HUES48 (cell line): ENCODE data around the gene SLC30A9.

Source experiments
- H3K27ac ChIP-seq: one replicate; pipeline ENCODE4 v1.7.0; 2013; ENCODE audit warnings: low read depth, low read length, inconsistent platforms
- H3K27me3 ChIP-seq: 2 replicates; pipeline ENCODE4 v1.6.1; 2013; ENCODE audit warnings: mild to moderate bottlenecking, low read length; ENCODE audit not compliant: control insufficient read depth, insufficient read depth
- H3K36me3 ChIP-seq: 2 replicates; pipeline ENCODE4 v1.6.1; 2013; ENCODE audit warnings: low read length; ENCODE audit not compliant: control insufficient read depth, insufficient read depth
- H3K4me1 ChIP-seq: 2 replicates; pipeline ENCODE4 v1.6.1; 2013; ENCODE audit warnings: mild to moderate bottlenecking, low read length; ENCODE audit not compliant: control insufficient read depth, insufficient read depth
- H3K4me3 ChIP-seq: 2 replicates; pipeline ENCODE4 v1.5.1; 2013; ENCODE audit warnings: mild to moderate bottlenecking, low read depth, low read length
- H3K9ac ChIP-seq: 2 replicates; pipeline ENCODE4 v1.6.1; 2013; ENCODE audit warnings: mild to moderate bottlenecking, low read depth, low read length, moderate library complexity
- H3K9me3 ChIP-seq: 2 replicates; pipeline ENCODE4 v1.6.1; 2013; ENCODE audit warnings: low read length; ENCODE audit not compliant: control insufficient read depth, insufficient read depth

Gene SLC30A9

DNA sequence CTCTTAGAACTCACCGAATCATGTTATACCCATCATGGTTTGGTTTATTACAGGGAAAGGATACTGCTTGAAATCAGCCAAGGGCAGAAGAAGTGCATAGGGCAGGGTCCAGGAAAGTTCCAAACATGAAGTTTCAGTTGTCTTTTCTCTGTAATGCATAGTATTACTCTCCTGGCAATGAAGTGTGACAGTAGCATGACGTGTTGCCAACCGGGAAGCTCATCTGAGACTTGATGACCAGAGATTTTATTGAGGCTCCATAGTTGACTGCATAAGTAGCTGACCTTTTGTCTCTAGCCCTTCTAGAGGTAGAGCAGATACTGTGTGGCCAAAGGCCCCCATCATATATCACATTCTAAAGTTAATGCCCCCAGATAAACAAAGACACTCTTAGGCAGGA, 90.0 kb downstream of the SLC30A9 start:
- no peak overlapping the region for H3K27ac ChIP-seq
- H3K36me3 ChIP-seq = peaks cover 22% of the 10 kb centered on the region
- no peak overlapping the region for H3K4me3 ChIP-seq
- no peaks in the 10 kb centered on the region for H3K27me3 ChIP-seq
- no peaks in the 10 kb centered on the region for H3K4me1 ChIP-seq
- H3K9ac ChIP-seq = no peak overlapping the region
- no peaks in the 10 kb centered on the region for H3K9me3 ChIP-seq

GRCh38 chr4:42083816-42084215, 93.5 kb downstream of the SLC30A9 start:
- no peak overlapping the region for H3K4me3 ChIP-seq
- no peaks in the 10 kb centered on the region for H3K4me1 ChIP-seq
- H3K36me3 ChIP-seq = peaks cover 21% of the 10 kb centered on the region
- no peak overlapping the region for H3K9ac ChIP-seq
- no peaks in the 10 kb centered on the region for H3K9me3 ChIP-seq
- no peak overlapping the region for H3K27ac ChIP-seq
- H3K27me3 ChIP-seq = no peaks in the 10 kb centered on the region

- Histone ChIP-seq H3K27ac (no peak overlapping the region), H3K27me3 (no peaks in the 10 kb centered on the region), H3K9me3 (no peaks in the 10 kb centered on the region), H3K4me1 (no peaks in the 10 kb centered on the region), H3K4me3 (no peak overlapping the region), H3K36me3 (peaks cover 19% of the 10 kb centered on the region), H3K9ac (no peak overlapping the region)
These were observed 98.1 kb downstream of the SLC30A9 start for GRCh38 chr4:42088386-42088785.

DNA sequence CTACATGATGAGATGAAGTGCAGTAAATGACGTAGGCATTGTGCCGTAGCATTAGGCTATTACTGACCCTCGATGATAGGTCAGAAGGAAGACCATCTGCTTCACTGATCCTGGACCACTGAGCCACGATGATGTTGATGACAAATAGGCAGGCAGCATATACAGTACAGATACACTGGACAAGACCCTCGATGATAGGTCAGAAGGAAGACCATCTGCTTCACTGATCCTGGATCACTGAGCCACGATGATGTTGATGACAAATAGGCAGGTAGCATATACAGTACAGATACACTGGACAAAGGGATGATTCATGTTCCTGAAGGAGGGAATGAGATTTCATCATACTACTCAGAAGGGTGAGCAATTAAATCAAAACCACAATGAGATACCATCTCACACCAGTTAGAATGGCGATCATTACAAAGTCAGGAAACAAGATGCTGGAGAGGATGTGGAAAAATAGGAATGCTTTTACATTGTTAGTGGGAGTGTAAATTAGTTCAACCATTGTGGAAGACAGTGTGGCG, 111.2 kb downstream of the SLC30A9 start:
- Histone ChIP-seq H3K9me3 (no peaks in the 10 kb centered on the region), H3K4me1 (no peaks in the 10 kb centered on the region), H3K27ac (no peak overlapping the region), H3K36me3 (peaks cover 4% of the 10 kb centered on the region; the same call in 1 of the 2 replicates), H3K4me3 (no peak overlapping the region), H3K9ac (no peak overlapping the region), H3K27me3 (no peaks in the 10 kb centered on the region)

DNA sequence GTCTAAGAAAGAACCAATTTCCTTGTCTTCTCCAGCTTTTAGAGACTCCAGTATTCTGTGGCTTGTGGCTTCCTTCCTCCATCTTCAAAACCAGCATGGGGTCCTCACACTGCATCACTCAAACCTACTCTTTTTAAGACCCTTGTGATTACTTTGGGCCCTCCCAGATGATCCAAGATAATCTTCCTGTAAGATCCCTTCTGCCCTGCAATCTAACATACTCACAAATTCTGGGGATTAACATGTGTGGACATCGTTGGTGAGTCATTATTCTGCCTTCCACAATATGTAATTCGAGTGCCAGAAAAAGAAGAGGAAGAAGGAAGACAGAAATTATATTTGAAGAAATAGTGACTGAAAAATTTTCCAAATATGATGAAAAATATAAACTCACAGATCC, 114.2 kb downstream of the SLC30A9 start:
- no peaks in the 10 kb centered on the region for H3K9me3 ChIP-seq
- no peak overlapping the region for H3K27ac ChIP-seq
- no peak overlapping the region for H3K9ac ChIP-seq
- no peaks in the 10 kb centered on the region for H3K27me3 ChIP-seq
- peaks cover 4% of the 10 kb centered on the region; the same call in 1 of the 2 replicates for H3K36me3 ChIP-seq
- H3K4me3 ChIP-seq = no peak overlapping the region
- no peaks in the 10 kb centered on the region for H3K4me1 ChIP-seq

DNA sequence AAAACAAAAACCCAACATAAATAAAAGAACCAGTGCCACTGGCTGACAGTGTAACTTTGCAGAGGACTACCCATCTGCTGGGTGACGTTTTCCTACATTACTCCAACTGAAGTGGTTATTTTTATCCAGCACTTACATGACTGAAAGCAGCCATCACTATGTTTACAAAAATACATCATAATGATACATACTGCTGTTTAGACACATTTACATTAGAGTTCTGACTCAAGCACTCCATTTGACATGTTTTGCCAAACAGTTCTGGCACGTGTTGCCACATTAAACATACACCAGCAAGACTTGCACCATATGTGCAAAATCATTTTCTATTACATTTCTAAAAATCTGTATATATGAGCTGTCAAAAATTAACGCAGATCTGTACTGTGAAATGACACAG, 122.5 kb downstream of the SLC30A9 start:
- H3K9me3 ChIP-seq = no peaks in the 10 kb centered on the region
- peaks cover 41% of the 10 kb centered on the region for H3K36me3 ChIP-seq
- H3K9ac ChIP-seq = no peak overlapping the region
- no peak overlapping the region for H3K27ac ChIP-seq
- no peak overlapping the region for H3K4me3 ChIP-seq
- H3K27me3 ChIP-seq = no peaks in the 10 kb centered on the region
- no peaks in the 10 kb centered on the region for H3K4me1 ChIP-seq

DNA sequence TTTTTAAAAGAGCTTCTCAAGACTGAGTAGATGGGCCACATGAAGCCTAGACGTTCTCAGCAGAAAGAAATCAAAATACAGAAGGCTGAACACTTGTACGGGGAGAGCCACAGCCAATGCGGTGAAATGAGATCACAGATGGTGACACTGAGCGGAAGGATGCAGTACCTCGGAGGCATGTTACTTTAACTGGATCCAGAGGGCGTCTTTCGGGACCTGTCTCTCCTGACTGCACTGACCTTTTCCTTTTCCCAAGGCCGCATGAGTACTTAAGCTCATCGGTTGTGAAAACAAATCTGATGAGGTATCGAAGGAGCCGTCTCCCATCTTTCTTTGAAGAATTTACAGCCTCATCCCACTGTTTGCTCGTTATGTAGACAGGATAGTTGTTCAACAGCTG, 129.6 kb downstream of the SLC30A9 start:
- no peak overlapping the region for H3K4me3 ChIP-seq
- H3K27me3 ChIP-seq = no peaks in the 10 kb centered on the region
- no peak overlapping the region for H3K9ac ChIP-seq
- H3K27ac ChIP-seq = no peak overlapping the region
- peaks cover 83% of the 10 kb centered on the region for H3K36me3 ChIP-seq
- H3K4me1 ChIP-seq = peaks cover 14% of the 10 kb centered on the region
- H3K9me3 ChIP-seq = no peaks in the 10 kb centered on the region

DNA sequence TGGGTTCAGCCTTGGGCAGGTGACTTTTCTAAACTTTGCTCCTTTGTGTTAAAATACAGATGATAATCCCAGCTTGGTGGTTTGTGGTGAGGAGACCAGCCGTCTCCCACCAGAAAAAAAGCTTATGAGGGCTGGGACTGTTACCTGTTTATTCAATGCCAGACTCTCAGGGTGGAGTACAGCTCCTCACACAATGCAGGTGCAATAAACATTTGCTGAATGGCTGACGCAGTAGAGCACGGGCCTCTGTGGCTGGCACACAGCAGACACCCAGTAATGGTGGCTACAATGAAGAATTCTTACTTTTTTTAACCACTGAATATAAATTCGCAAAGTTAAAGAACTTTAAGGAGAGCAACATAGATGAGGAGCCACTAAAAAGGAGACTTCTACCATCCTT, 131.9 kb downstream of the SLC30A9 start:
- H3K4me3 ChIP-seq = no peak overlapping the region
- no peaks in the 10 kb centered on the region for H3K27me3 ChIP-seq
- no peaks in the 10 kb centered on the region for H3K9me3 ChIP-seq
- peaks cover 14% of the 10 kb centered on the region for H3K4me1 ChIP-seq
- H3K27ac ChIP-seq = no peak overlapping the region
- H3K36me3 ChIP-seq = peaks cover 75% of the 10 kb centered on the region
- no peak overlapping the region for H3K9ac ChIP-seq

DNA sequence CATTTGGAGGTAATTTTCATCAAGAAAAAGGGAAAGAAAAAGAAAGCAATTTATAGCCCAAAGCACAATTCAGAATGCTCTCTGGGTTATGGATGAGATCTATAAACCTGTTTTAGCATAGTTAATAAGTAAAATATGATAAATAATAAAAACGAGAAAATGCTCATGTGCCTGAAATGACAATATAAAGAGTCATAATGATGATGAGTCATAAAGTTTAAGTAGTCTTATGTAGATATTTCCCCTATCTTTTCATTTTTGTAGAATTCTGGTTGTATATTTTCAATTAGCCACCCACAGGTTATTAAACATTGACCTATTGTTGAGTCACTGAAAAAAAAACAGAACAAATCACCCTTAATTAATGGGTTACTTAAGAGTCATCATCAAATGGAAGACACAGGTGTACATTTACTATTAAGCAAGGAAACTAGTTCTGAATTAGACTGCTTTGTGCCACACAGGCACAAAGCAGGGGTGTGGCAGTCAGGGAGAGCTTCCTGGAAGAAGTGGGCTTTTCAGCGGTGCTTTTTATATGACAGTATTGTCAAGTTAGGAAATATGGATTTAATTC, 132.8 kb downstream of the SLC30A9 start:
- Histone ChIP-seq H3K27me3 (no peaks in the 10 kb centered on the region), H3K9ac (no peak overlapping the region), H3K36me3 (peaks cover 66% of the 10 kb centered on the region), H3K9me3 (no peaks in the 10 kb centered on the region), H3K27ac (no peak overlapping the region), H3K4me3 (no peak overlapping the region), H3K4me1 (peaks cover 14% of the 10 kb centered on the region)

- H3K27ac ChIP-seq = no peak overlapping the region
- no peaks in the 10 kb centered on the region for H3K27me3 ChIP-seq
- no peak overlapping the region for H3K4me3 ChIP-seq
- H3K4me1 ChIP-seq = peaks cover 16% of the 10 kb centered on the region
- 0 out of 2 replicates have a peak, but pooled peaks cover 8% of the 10 kb centered on the region for H3K36me3 ChIP-seq
- no peaks in the 10 kb centered on the region for H3K9me3 ChIP-seq
- H3K9ac ChIP-seq = no peak overlapping the region
These were observed 141.8 kb downstream of the SLC30A9 start for GRCh38 chr4:42132099-42132498.

DNA sequence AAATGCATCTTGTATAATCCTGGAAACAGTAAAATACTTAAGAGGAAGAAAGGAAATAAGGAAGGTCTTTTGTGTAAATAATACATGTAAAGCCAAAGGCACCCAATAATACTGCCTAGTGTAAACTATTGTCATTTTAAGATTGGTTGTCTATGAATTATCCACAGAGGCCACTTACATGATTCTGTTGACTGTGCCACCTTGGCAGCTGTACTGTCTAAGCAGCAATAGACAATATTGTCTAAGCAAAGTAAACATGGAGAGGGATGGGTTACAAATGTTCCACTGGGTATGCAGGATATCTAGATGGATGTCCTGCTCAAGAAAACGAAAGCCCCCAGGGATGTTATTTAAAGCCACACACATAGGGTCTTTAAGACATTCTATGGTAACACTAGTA, 142.7 kb downstream of the SLC30A9 start:
- no peak overlapping the region for H3K27ac ChIP-seq

More for the DNA sequence above, 142.7 kb downstream of the SLC30A9 start:
- Histone ChIP-seq H3K27me3 (no peaks in the 10 kb centered on the region), H3K4me3 (no peak overlapping the region), H3K9ac (no peak overlapping the region), H3K36me3 (0 out of 2 replicates have a peak, but pooled peaks cover 8% of the 10 kb centered on the region), H3K4me1 (peaks cover 16% of the 10 kb centered on the region), H3K9me3 (no peaks in the 10 kb centered on the region)
